Medulla oblongata (tissue), 1 donor: Measurements from ENCODE around the gene ACADS.
"Not testable (repeated sequence)": the region's sequence is repeated elsewhere in the genome, so short reads cannot be mapped to it uniquely, and the experiment has no call there.

Source experiments
- DNase-seq: peaks from one replicate; pipeline ENCODE4 v3.0.0-alpha.2; 2015; ENCODE audit errors: extremely low spot score

The ACADS gene

GRCh38 chr12:120726510-120726793 is 826 bp downstream of the ACADS start:
- DNase-seq, result no peak

DNA sequence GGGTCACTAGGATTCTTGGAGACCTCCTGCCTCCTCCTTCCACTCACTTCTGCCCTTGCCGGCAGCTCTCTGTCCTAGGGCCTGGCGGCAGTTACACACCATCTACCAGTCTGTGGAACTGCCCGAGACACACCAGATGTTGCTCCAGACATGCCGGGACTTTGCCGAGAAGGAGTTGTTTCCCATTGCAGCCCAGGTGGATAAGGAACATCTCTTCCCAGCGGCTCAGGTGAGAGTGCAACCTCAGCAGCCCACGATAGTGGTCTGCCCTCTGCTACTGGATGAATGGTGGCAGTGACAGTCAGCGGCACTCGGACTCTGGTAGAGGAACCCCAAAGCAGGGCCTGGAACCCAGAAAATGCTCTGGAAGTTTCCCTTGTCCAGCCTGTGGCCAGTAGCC is 1.3 kb downstream of the ACADS start:
- no peak for DNase-seq

GRCh38 chr12:120732198-120732597 is 6.6 kb downstream of the ACADS start:
- DNase-seq, result not testable (repeated sequence)

DNA sequence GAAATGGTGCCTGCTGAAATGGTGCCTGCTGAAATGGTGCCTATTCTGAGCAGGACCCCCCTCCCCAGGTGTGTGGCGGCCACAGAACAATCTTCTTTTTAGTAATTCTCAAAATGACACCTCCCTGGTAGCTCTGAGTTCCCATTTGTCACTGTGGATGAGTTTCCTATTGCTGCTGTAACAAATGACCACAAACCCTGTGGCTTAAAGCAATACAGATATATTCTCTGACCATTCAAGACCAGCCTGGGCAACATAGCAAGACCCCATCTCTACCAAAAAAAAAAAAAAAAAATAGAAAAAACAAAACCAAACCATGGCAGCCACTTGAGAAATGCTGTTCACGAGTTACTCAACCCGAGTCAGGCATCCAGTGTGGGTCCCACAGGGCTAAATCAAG is 7.9 kb downstream of the ACADS start:
- no peak for DNase-seq

DNA sequence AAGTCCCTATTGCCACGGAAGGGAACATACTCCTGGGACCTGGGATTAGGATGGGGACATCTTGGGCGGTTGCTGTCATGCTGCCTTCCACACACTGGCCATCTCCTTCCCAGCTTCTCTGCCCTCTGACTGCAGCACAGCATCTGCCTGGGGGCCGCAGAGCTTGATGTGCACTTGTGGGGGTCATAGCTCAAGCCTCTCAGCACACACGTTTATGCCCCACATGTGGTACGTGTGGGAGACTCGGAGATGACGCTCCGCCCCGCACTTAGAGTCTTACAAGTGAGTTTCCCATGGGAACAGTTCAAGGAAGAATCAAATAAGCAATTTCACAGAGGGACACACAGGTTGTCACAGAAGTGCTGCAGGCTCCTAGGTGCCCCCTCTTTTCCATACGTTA is 8.6 kb downstream of the ACADS start:
- DNase-seq, result no peak

DNA sequence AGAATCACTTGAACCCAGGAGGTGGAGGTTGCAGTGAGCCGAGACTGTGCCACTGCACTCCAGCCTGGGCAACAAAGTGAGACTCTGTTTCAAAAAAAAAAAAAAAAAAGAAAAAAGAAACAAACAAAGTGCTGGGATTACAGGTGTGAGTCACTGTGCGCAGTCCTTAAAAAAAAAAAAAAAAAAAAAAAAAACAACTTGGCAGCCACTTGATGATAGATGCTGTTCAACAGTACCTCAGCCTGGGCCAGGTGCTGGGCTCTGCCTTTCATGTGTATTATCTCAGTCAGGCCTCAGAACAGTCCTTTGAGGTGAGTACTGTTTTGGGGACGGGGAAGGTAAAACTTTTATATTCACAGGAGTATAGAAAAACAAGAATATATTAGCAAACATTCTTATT is 9.6 kb downstream of the ACADS start:
- no peak for DNase-seq

DNA sequence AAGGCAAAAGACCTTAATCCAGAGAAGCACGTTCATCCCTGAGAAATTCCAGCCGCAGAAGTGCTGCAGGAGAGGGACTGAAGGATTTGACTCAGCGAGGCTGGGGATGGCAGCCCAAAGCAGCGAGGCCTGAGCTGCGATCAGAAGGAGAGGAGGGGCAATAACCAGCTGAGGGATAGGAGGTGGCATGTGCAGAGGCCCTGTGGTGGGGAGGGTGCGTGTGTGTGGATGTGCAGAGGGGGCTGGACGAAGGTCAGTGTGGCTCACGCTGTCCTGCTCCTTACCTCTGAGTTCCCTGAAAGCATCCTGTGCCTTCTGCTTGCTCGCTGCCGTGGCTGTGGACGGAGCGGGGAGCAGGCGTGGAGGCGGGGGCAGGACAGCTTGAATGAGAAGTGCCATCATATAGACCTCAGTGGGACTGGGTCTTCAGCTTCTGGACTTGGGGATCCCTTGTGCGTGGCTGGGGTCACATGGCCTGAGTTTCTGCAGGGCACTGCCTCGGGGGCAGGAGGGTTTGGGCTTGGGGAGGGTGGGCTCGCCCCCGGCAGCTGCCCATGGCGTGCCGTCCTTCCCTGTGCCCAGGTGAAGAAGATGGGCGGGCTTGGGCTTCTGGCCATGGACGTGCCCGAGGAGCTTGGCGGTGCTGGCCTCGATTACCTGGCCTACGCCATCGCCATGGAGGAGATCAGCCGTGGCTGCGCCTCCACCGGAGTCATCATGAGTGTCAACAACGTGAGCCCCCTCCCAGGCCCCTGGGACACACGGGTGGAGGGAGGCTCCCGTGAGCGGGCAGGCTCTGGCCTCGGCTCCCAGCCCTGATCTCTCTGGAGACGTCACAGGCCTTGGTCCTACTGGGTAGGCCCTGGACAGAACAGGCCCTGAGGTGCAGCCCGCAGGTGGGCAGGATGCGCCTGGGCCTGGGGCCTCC is 11.0 kb downstream of the ACADS start:
- DNase-seq, result no peak

DNA sequence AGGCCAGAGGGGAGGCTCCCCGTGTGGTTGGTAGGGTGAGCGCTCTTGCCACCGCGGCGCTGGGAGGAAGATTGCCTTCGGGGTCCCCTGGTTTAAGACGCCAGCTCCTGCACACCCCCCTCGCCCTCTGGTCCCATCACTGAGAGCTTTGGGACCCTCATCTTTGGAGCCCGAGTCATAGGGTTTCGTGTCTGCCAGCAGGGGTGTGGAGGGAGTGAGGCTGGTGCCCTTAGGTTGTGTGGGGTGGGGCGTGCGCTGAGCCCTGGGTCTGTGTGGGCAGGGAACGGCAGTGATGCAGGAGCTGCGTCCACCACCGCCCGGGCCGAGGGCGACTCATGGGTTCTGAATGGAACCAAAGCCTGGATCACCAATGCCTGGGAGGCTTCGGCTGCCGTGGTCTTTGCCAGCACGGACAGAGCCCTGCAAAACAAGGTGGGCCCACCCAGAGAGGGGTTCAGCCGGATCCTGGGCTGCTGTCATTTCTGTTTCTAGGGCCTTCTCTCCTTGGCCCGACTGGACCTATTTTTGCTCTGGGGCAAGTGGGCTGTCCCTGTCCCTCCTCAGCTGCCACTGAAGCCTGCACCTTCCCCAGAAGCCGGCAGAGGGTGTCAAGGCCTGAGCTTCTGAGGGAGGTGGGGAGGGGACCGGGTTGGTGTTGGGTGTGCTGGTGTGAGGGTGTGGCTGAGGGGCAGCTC is 12.1 kb downstream of the ACADS start:
- DNase-seq, result no peak

GRCh38 chr12:120738252-120739030 is 12.8 kb downstream of the ACADS start:
- no peak for DNase-seq

DNA sequence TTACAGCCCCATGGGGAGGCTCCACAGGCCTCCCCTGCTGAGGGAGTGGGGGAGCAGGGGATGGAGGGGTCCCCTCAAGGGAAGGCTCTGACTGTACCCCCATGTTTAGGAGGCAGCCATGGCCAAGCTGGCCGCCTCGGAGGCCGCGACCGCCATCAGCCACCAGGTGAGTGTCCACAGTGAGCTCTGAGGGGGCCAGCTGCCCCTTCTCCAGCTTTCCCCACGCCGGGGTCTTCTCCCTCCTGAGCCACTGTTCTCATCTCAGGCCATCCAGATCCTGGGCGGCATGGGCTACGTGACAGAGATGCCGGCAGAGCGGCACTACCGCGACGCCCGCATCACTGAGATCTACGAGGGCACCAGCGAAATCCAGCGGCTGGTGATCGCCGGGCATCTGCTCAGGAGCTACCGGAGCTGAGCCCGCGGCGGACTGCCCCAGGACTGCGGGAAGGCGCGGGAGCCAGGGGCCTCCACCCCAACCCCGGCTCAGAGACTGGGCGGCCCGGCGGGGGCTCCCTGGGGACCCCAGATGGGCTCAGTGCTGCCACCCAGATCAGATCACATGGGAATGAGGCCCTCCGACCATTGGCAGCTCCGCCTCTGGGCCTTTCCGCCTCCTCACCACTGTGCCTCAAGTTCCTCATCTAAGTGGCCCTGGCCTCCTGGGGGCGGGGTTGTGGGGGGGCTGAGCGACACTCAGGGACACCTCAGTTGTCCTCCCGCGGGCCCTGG is 13.6 kb downstream of the ACADS start:
- no peak for DNase-seq

- no peak for DNase-seq
These were observed 14.4 kb downstream of the ACADS start for GRCh38 chr12:120739821-120740613.

DNA sequence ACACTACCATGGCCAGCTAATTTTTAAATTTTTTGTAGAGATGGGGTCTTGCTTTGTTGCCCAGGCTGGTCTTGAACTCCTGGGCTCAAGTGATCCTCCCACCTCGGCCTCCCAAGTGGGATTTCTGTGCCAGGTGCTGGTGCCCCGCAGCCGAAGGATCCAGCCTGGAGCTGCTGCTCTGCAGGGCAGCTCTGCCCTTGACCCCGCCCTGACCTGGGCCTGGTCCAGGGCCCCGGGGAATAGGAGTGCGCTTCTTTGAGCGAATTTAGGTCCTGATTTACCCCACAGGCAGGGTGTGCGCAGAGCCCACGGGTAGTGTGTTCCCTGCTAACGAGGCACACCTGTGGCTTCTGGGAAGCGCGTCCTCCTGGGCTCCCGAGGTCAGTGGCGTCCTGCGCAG is 15.2 kb downstream of the ACADS start:
- DNase-seq, result no peak

- DNase-seq, result no peak
These were observed 16.1 kb downstream of the ACADS start for GRCh38 chr12:120741476-120742421.

DNA sequence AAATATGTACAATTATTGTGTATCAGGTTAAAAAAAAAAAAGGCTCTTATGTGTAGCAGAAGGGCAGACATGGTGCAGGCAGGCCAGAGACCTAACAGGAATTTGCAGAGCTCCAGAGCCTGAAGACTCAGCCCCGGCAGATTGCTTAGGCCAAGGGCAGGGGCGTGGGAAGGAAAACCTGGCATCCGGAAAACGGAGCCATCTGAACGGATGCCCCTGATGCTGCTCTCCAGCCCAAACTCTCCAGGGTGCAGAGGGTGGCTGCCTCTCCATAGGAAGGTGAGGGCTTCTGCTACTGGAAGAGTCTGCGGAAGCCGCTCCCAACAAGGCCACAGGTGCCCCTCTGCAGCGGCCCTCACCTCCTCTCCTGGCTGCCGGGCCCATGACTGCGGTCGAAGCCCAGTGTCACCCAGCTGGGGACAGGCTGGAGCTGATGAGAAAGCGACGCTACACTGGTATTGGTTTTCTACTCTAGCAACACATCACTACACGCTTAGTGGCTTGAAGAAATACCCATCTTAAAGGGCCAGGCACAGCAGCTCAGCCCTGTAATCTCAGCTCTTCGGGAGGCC is 19.4 kb downstream of the ACADS start:
- no peak for DNase-seq

DNA sequence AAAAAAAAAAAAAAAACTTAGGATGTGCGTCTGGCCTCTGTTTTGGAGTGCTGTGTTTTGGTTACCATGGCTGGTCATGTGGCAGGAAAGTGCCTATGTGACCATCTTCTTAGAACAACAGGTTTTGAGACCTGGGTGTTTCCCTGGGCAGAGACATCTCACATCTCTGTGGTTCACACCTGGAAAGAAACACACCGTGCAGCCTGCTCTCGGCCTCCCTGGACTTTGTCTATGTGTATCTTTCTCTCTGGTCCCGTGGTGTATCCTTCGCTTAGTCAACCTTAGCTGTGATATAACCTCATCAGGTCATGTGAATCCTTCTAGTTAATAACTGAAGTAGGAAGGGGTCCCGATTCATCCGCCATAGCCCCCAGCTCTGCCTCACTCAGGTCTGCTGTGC is 22.6 kb downstream of the ACADS start:
- DNase-seq, result no peak

DNA sequence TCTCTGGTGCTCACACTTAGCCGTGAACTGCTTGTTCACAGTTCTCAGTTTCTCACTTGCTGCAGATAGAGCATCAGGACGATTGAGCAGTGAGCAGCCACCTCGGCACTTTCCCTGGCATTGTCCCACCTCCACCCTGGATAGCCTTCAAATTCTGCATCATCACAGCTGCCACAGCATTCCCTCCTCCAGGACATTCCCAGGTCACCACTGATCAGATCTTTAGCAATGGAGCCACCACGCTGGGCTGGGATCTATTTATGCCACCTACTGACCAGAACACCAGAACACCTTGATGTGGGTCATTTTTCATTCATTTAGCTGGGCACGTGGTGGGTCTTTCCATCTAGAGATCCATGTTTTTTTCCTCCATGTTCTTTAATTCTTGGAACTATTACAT is 23.6 kb downstream of the ACADS start:
- DNase-seq, result no peak

DNA sequence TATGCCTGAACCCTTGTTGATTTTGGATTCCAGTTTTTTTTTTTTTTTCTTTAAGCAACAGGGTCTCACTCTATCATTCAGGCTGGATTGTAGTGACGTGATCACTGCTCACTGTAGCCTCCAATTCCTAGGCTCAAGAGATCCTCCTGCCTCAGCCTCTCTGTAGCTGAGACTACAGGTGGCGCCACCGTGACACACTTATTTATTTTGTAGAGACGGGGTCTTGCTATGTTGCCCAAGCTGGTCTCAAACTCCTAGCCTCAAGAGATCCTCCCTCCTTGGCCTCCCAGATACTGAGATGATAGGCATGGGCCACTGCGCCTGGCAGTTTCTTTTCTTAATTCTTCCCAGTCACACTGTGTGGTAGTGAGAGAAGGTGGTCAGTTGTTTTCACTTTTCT is 25.2 kb downstream of the ACADS start:
- no peak for DNase-seq

GRCh38 chr12:120751389-120751788 is 25.8 kb downstream of the ACADS start:
- no peak for DNase-seq

- no peak for DNase-seq
These were observed 29.2 kb downstream of the ACADS start for GRCh38 chr12:120754792-120755191.

DNA sequence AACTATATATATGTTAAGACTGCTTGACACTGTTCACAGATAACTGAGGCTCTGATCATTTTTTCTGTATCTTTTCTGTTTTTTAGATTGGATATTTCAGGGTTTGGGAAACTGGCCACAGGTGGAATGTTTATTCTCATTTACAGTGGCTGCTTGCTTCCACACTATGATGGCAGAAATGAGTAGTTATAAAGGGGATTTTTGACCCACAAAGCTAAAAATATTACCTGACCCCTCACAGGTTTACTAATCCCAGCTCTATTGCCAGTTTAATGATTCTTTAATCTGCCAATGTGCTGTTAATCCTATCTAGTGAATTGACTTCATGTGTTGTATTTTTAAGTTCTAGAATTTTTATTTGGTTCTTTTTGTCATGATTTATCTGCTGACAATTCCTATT is 29.6 kb downstream of the ACADS start:
- DNase-seq, result no peak
